Keratinocyte (primary cell): Measurements from ENCODE around the gene HSP90AA1.

ENCODE experiments used
- CTCF ChIP-seq, 3 experiments: IDR thresholded peaks in 1 of 3; conservative IDR thresholded peaks in 1 of 3; optimal IDR thresholded peaks in 1 of 3; 2 replicates in 2 of 3; 3 replicates in 1 of 3; pipeline versions ENCODE3 to v1.5.1; 2011; ENCODE audit warnings: low read length in 3 of 3, mild to moderate bottlenecking in 3 of 3, moderate library complexity in 2 of 3, control low read depth in 1 of 3, inconsistent platforms in 1 of 3; ENCODE audit not compliant: insufficient read depth in 2 of 3; ENCODE audit errors: extremely low read depth in 1 of 3
- EZH2 ChIP-seq: IDR thresholded peaks from one replicate; pipeline ENCODE4 v1.6.1; 2012; ENCODE audit warnings: inconsistent platforms, mild to moderate bottlenecking, low read length, moderate library complexity

GRCh38 chr14:102081231-102082080 lies 5.4 kb downstream of the HSP90AA1 start:
- TF ChIP-seq CTCF (optimal IDR thresholded peaks at IDR 0.05 in 1 of 3, IDR thresholded peaks at IDR 0.05 in 1 of 3, conservative IDR thresholded peaks at IDR 0.05 in 1 of 3; ENCODE audit: extremely low read depth in 1 of 3, insufficient read depth in 2 of 3, low read length in 3 of 3) (no peak), EZH2 (no peak)
